22Rv1 (cell line): Measurements from ENCODE around the gene THBS4.

ENCODE experiments used
- CTCF ChIP-seq: fragments of 450-650 bp; IDR thresholded peaks from 2 replicates; pipeline ENCODE4 v1.5.1; 2017; ENCODE audit warnings: mild to moderate bottlenecking
- ZFX ChIP-seq: fragments of 450-650 bp; IDR thresholded peaks from 2 replicates; pipeline ENCODE4 v1.6.1; 2017; ENCODE audit warnings: antibody characterized with exemption, borderline replicate concordance

GRCh38 chr5:80034559-80034958 lies 589 bp upstream of the THBS4 start:
- TF ChIP-seq CTCF (no peak), ZFX (no peak)
